ENCODE results near the gene RAE1.

GRCh38 chr20:57408131-57408530, 57.1 kb downstream of the RAE1 start:
- no peak for TF ChIP-seq ELK1 (IDR thresholded peaks at IDR 0.05; ENCODE audit: borderline replicate concordance, low read depth, low read length)
- no peak for TF ChIP-seq CTCF (conservative IDR thresholded peaks at IDR 0.05; ENCODE audit: low read depth, low read length)
- no peak for TF ChIP-seq CEBPB (IDR thresholded peaks at IDR 0.05; ENCODE audit: low read depth, low read length)
- no peak for TF ChIP-seq MAZ (IDR thresholded peaks at IDR 0.05; ENCODE audit: borderline replicate concordance, low read depth, low read length)

All from IMR-90 (cell line).